ENCODE measurements around the gene ENO1.

ENO1 gene

GRCh38 chr1:8870103-8870502 lies 8.4 kb downstream of the ENO1 start:
- Histone ChIP-seq H3K4me2 (ENCODE audit: insufficient read depth, low read length) (peak overlapping the region; percentile 69; the same call in 1 of the 2 replicates), H4K20me1 (ENCODE audit: insufficient read depth, low read length) (peaks cover 90% of the 10 kb centered on the region), H3K27me3 (ENCODE audit: insufficient read depth, low read length, poor library complexity) (no peaks in the 10 kb centered on the region), H3K9ac (ENCODE audit: low read depth, low read length) (peak overlapping the region; percentile 14; the same call in 1 of the 2 replicates), H2AFZ (ENCODE audit: low read depth, low read length) (no peak overlapping the region), H3K79me2 (ENCODE audit: insufficient read depth, low read length) (peaks cover 98% of the 10 kb centered on the region), H3K36me3 (ENCODE audit: insufficient read depth, low read length) (peaks cover 99% of the 10 kb centered on the region), H3K9me3 (ENCODE audit: insufficient read depth, low read length, severe bottlenecking) (no peaks in the 10 kb centered on the region), H3K4me1 (ENCODE audit: insufficient read depth, low read length) (peaks cover 57% of the 10 kb centered on the region), H3K27ac (ENCODE audit: low read length) (no peak overlapping the region), H3K4me3 (ENCODE audit: low read depth in 1 of 2, low read length in 2 of 2) (no peak overlapping the region)
- ATAC-seq (ENCODE audit: insufficient read depth, low read depth): no peak
- DNase-seq: no peak
- TF ChIP-seq CTCF (IDR thresholded peaks at IDR 0.05; ENCODE audit: borderline replicate concordance, extremely low read depth, low read length, poor library complexity, severe bottlenecking): no peak
- TF ChIP-seq EZH2 (IDR thresholded peaks at IDR 0.05; ENCODE audit: borderline replicate concordance, low read depth, low read length, severe bottlenecking): no peak

- no peaks in the 10 kb centered on the region for H3K27me3 ChIP-seq (ENCODE audit: insufficient read depth, low read length, poor library complexity)
- no peak overlapping the region for H3K4me3 ChIP-seq (ENCODE audit: low read depth in 1 of 2, low read length in 2 of 2)
- peaks cover 99% of the 10 kb centered on the region for H3K36me3 ChIP-seq (ENCODE audit: insufficient read depth, low read length)
- peaks cover 95% of the 10 kb centered on the region for H3K79me2 ChIP-seq (ENCODE audit: insufficient read depth, low read length)
- peaks cover 90% of the 10 kb centered on the region for H4K20me1 ChIP-seq (ENCODE audit: insufficient read depth, low read length)
- peak overlapping the region; percentile 0; the same call in 1 of the 2 replicates for H3K4me2 ChIP-seq (ENCODE audit: insufficient read depth, low read length)
- no peak overlapping the region for H2AFZ ChIP-seq (ENCODE audit: low read depth, low read length)
- H3K4me1 ChIP-seq (ENCODE audit: insufficient read depth, low read length): peaks cover 39% of the 10 kb centered on the region
- TF ChIP-seq EZH2 (IDR thresholded peaks at IDR 0.05; ENCODE audit: borderline replicate concordance, low read depth, low read length, severe bottlenecking) (no peak), CTCF (IDR thresholded peaks at IDR 0.05; ENCODE audit: borderline replicate concordance, extremely low read depth, low read length, poor library complexity, severe bottlenecking) (no peak)
- H3K27ac ChIP-seq (ENCODE audit: low read length): peak overlapping the region; percentile 11; the same call in 1 of the 2 replicates
- no peak for DNase-seq
- no peak for ATAC-seq (ENCODE audit: insufficient read depth, low read depth)
- no peaks in the 10 kb centered on the region for H3K9me3 ChIP-seq (ENCODE audit: insufficient read depth, low read length, severe bottlenecking)
- no peak overlapping the region for H3K9ac ChIP-seq (ENCODE audit: low read depth, low read length)
Measured at GRCh38 chr1:8867878-8868567, 10.5 kb downstream of the ENO1 start.

DNA sequence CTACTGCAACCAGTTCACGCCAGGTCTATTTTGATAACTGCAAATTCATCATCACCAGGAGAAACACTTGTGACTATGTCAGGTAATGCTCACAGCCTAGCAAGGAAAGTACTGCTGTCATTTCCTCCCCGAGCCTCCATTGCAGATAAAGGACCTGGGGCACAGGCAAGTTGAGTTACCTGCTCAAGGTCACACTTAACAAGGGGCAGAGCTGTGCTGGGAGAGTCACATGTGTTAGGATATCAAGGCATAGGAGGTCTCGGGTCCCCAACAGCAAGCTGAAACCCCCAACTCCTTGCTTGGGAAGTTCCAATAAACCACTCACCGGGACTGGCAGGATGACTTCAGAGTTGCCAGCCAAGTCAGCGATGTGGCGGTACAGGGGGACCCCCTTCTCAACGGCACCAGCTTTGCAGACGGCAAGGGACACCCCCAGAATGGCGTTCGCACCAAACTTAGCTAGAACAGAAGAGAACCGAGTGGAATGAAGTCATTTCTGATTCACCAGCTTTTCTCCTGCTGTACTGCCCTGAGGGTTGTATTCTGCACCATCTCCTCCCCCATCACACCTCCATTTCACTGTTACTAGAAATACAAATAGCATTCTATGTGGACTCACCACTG lies 11.6 kb downstream of the ENO1 start:
- H3K79me2 ChIP-seq (ENCODE audit: insufficient read depth, low read length): peaks cover 92% of the 10 kb centered on the region
- H4K20me1 ChIP-seq (ENCODE audit: insufficient read depth, low read length): peaks cover 89% of the 10 kb centered on the region
- peaks cover 28% of the 10 kb centered on the region for H3K4me1 ChIP-seq (ENCODE audit: insufficient read depth, low read length)
- H3K4me3 ChIP-seq (ENCODE audit: low read depth in 1 of 2, low read length in 2 of 2): no peak overlapping the region
- DNase-seq (no peak), ATAC-seq (ENCODE audit: insufficient read depth, low read depth) (no peak)
- H3K9me3 ChIP-seq (ENCODE audit: insufficient read depth, low read length, severe bottlenecking): no peaks in the 10 kb centered on the region
- peaks cover 99% of the 10 kb centered on the region for H3K36me3 ChIP-seq (ENCODE audit: insufficient read depth, low read length)
- no peaks in the 10 kb centered on the region for H3K27me3 ChIP-seq (ENCODE audit: insufficient read depth, low read length, poor library complexity)
- TF ChIP-seq CTCF (IDR thresholded peaks at IDR 0.05; ENCODE audit: borderline replicate concordance, extremely low read depth, low read length, poor library complexity, severe bottlenecking): no peak
- no peak for TF ChIP-seq EZH2 (IDR thresholded peaks at IDR 0.05; ENCODE audit: borderline replicate concordance, low read depth, low read length, severe bottlenecking)
- no peak overlapping the region for H3K9ac ChIP-seq (ENCODE audit: low read depth, low read length)
- no peak overlapping the region for H3K27ac ChIP-seq (ENCODE audit: low read length)
- H2AFZ ChIP-seq (ENCODE audit: low read depth, low read length): no peak overlapping the region
- no peak overlapping the region for H3K4me2 ChIP-seq (ENCODE audit: insufficient read depth, low read length)

All from DND-41 (cell line).